Adrenal gland (tissue), 5 donors: ENCODE data around the gene MAP2.

Source experiments
- CTCF ChIP-seq, 6 experiments: fragments of 450-650 bp in 4 of 6; fragments of 200-600 bp in 2 of 6; sonication (generic) in 1 of 6; IDR thresholded peaks; 1 replicate in 5 of 6; 2 replicates in 1 of 6; pipeline versions ENCODE4 v1.5.1 to v1.8.0; 2016 to 2021; ENCODE audit warnings: antibody characterized with exemption in 6 of 6, mild to moderate bottlenecking in 2 of 6, moderate library complexity in 1 of 6
- POLR2A ChIP-seq, 2 donors: fragments of 450-650 bp; IDR thresholded peaks; one replicate each; pipeline ENCODE4 v1.6.1; 2017; ENCODE audit warnings: antibody characterized with exemption in 2 of 2, mild to moderate bottlenecking in 2 of 2, moderate library complexity in 1 of 2
- donor health status: DM: no; HTN: no; CAD: no.

GRCh38 chr2:209411718-209412117, 12.1 kb upstream of the MAP2 start:
- no peak for TF ChIP-seq POLR2A (IDR thresholded peaks at IDR 0.05)
- TF ChIP-seq CTCF (IDR thresholded peaks at IDR 0.05) = no peak
